Left lung (tissue), 10 donors: ENCODE results near the gene CRYL1. TPM values are rescaled to one million over a fixed set of nuclear protein-coding genes. Genes with fewer than 3 reads are reported as not detected.

Source experiments
- ATAC-seq: fragments of 200-7000 bp; cut with Tn5 transposase; one replicate; pipeline ENCODE4 v1.9.1; 2020; ENCODE audit warnings: moderate library complexity
- DNase-seq, 4 donors: peaks; one replicate each; pipeline ENCODE4 v3.0.0-alpha.2; 2013 to 2020
- H3K27ac ChIP-seq, 2 donors: fragments of 200-600 bp; sonication (generic) in 1 of 2; one replicate each; pipeline versions ENCODE4 v1.5.0 to v1.8.0; 2020 to 2021
- H3K27me3 ChIP-seq, 2 donors: fragments of 200-600 bp; sonication (generic) in 1 of 2; one replicate each; pipeline versions ENCODE4 v1.5.0 to v1.8.0; 2020 to 2021
- H3K36me3 ChIP-seq, 2 donors: fragments of 200-600 bp; sonication (generic) in 1 of 2; one replicate each; pipeline versions ENCODE4 v1.5.0 to v1.8.0; 2020 to 2021
- H3K4me1 ChIP-seq, 2 donors: fragments of 200-600 bp; one replicate each; pipeline ENCODE4 v1.8.0; 2021
- H3K4me3 ChIP-seq, 2 donors: fragments of 200-600 bp; sonication (generic) in 1 of 2; one replicate each; pipeline versions ENCODE4 v1.5.0 to v1.8.0; 2020 to 2021; ENCODE audit warnings: mild to moderate bottlenecking in 1 of 2
- H3K9me3 ChIP-seq, 2 donors: fragments of 200-600 bp; sonication (generic) in 1 of 2; one replicate each; pipeline versions ENCODE4 v1.5.0 to v1.8.0; 2020 to 2021
- CTCF ChIP-seq, 2 donors: fragments of 200-600 bp; sonication (generic) in 1 of 2; IDR thresholded peaks; one replicate each; pipeline versions ENCODE4 v1.5.0 to v1.8.0; 2021; ENCODE audit warnings: antibody characterized with exemption in 2 of 2
- intact Hi-C, 2 donors: fragments of 100-400 bp; cut with DNase I; formaldehyde crosslinking; loops; one replicate each; pipeline versions ENCODE4 v1.11.2 to v1.14.2; 2022
- polyA plus RNA-seq, 6 donors: library from polyadenylated mRNA; unstranded; fragments of 120-200 nt; gene quantifications; one replicate each; pipeline ENCODE4 v1.2.1, GENCODE V29; 2013; ENCODE audit not compliant: insufficient read length in 6 of 6
- total RNA-seq, 2 donors: library from RNA; stranded (reverse); fragmentation: NEBNext Ultra II Directional; extraction: Animal tissue kit (Norgen Biotek cat#: 25700); gene quantifications; one replicate each; pipeline ENCODE4 v1.2.1, GENCODE V29; 2021
- donor health status: DM: no; HTN: yes; CAD: no.
- donor health status: DM: no; HTN: no; CAD: no.

Gene CRYL1
- total and polyA plus RNA-seq, 8 donors = 15.5 to 31.8 (median 24.6) TPM

GRCh38 chr13:20387441-20387971, 138.2 kb downstream of the CRYL1 start:
- peaks cover 0 to 3% of the 10 kb centered on the region in 2 donors for H3K9me3 ChIP-seq
- intact Hi-C loops = no loop called here
- H3K36me3 ChIP-seq = no peaks in the 10 kb centered on the region
- TF ChIP-seq CTCF (IDR thresholded peaks at IDR 0.05) = no peak
- DNase-seq = no peak
- no peaks in the 10 kb centered on the region for H3K4me1 ChIP-seq
- peak; percentile 54 for ATAC-seq
- no peaks in the 10 kb centered on the region for H3K27me3 ChIP-seq
- no peak overlapping the region for H3K4me3 ChIP-seq
- H3K27ac ChIP-seq = peak overlapping the region in 1 of 2 donors; percentile 55

GRCh38 chr13:20387006-20387405, 138.7 kb downstream of the CRYL1 start:
- Histone ChIP-seq H3K9me3 (peaks cover 0 to 3% of the 10 kb centered on the region in 2 donors), H3K4me3 (no peak overlapping the region), H3K27ac (no peak overlapping the region), H3K36me3 (no peaks in the 10 kb centered on the region), H3K4me1 (no peaks in the 10 kb centered on the region), H3K27me3 (no peaks in the 10 kb centered on the region)
- no peak for TF ChIP-seq CTCF (IDR thresholded peaks at IDR 0.05)
- intact Hi-C loops = no loop called here
- no peak for DNase-seq
- no peak for ATAC-seq

- no peak for DNase-seq
- no peak for TF ChIP-seq CTCF (IDR thresholded peaks at IDR 0.05)
- H3K27me3 ChIP-seq = no peaks in the 10 kb centered on the region
- no peaks in the 10 kb centered on the region for H3K4me1 ChIP-seq
- H3K36me3 ChIP-seq = no peaks in the 10 kb centered on the region
- H3K9me3 ChIP-seq = no peaks in the 10 kb centered on the region
- H3K27ac ChIP-seq = no peak overlapping the region
- intact Hi-C loops = no loop called here
- H3K4me3 ChIP-seq = no peak overlapping the region
- no peak for ATAC-seq
These were observed 142.6 kb downstream of the CRYL1 start for GRCh38 chr13:20383058-20383457.

GRCh38 chr13:20381401-20381800, 144.3 kb downstream of the CRYL1 start:
- intact Hi-C loops = no loop called here
- no peak for ATAC-seq
- H3K9me3 ChIP-seq = no peaks in the 10 kb centered on the region
- no peak for TF ChIP-seq CTCF (IDR thresholded peaks at IDR 0.05)
- no peak overlapping the region for H3K4me3 ChIP-seq
- H3K27ac ChIP-seq = no peak overlapping the region
- H3K4me1 ChIP-seq = no peaks in the 10 kb centered on the region
- H3K36me3 ChIP-seq = no peaks in the 10 kb centered on the region
- DNase-seq = no peak
- H3K27me3 ChIP-seq = no peaks in the 10 kb centered on the region

GRCh38 chr13:20378721-20379120, 146.9 kb downstream of the CRYL1 start:
- no peaks in the 10 kb centered on the region for H3K9me3 ChIP-seq
- DNase-seq = no peak
- intact Hi-C loops = no loop called here
- no peaks in the 10 kb centered on the region for H3K4me1 ChIP-seq
- ATAC-seq = no peak
- H3K4me3 ChIP-seq = no peak overlapping the region
- H3K36me3 ChIP-seq = no peaks in the 10 kb centered on the region
- no peak overlapping the region for H3K27ac ChIP-seq
- no peaks in the 10 kb centered on the region for H3K27me3 ChIP-seq
- TF ChIP-seq CTCF (IDR thresholded peaks at IDR 0.05) = no peak
